Vagina (tissue), 2 donors: ENCODE results near the gene KRTDAP.

Experiments
- CTCF ChIP-seq, 3 experiments: fragments of 450-650 bp in 2 of 3; fragments of 200-600 bp in 1 of 3; sonication (generic) in 1 of 3; IDR thresholded peaks; one replicate each; pipeline ENCODE4 v1.5.1; 2017 to 2019; ENCODE audit warnings: antibody characterized with exemption in 3 of 3, mild to moderate bottlenecking in 2 of 3, moderate library complexity in 2 of 3
- POLR2A ChIP-seq, 2 donors: fragments of 450-650 bp; IDR thresholded peaks; one replicate each; pipeline ENCODE4 v1.6.1; 2017; ENCODE audit warnings: antibody characterized with exemption in 2 of 2, mild to moderate bottlenecking in 2 of 2, moderate library complexity in 2 of 2

GRCh38 chr19:35521124-35521743, 31.0 kb upstream of the KRTDAP start:
- TF ChIP-seq POLR2A (IDR thresholded peaks at IDR 0.05) (no peak), CTCF (IDR thresholded peaks at IDR 0.05) (no peak)
